Bladder microvascular endothelial cell (primary cell): ENCODE data around the gene HRCT1. TPM values are rescaled to one million over a fixed set of nuclear protein-coding genes. Genes with fewer than 3 reads are reported as not detected.

Source experiments
- total RNA-seq: library from RNA; depleted of rRNA; stranded (reverse); fragments of >200 nt; gene quantifications from 2 replicates; pipeline ENCODE4 v1.2.3, GENCODE V29; 2014

The HRCT1 gene
- 0.32 and 3.5 TPM in 2 replicates for total RNA-seq

DNA sequence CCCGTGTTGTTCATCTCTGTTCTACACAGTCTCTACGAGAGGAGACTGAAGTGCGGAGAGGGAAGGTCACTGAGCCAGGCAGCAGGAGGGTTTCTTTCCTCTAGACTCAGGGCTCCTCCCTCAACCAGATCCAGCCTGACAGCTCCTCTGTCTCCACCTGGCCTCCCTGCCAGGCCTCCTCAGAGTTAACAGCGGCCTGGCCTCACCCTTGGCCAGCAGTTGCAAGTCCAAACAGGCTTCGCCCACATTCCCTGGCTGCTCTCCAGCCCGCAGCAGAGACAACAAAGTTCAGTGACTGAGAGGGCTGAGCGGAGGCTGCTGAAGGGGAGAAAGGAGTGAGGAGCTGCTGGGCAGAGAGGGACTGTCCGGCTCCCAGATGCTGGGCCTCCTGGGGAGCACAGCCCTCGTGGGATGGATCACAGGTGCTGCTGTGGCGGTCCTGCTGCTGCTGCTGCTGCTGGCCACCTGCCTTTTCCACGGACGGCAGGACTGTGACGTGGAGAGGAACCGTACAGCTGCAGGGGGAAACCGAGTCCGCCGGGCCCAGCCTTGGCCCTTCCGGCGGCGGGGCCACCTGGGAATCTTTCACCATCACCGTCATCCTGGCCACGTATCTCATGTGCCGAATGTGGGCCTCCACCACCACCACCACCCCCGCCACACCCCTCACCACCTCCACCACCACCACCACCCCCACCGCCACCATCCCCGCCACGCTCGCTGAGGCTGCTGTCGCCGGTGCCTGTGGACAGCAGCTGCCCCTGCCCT is at the start of gene HRCT1:
HRCT1 (plus strand) TSS at position 291 of the 768 bp plus-strand sequence; CDS start at position 377, 86 bp downstream.

GRCh38 chr9:35870351-35870923 is 35.6 kb upstream of the HRCT1 start, which contains the start of gene OR13J1:
Gene OR13J1, minus strand, starts transcription at chr9:35870401. Its CDS starts 0 bp downstream, at chr9:35870401.

GRCh38 chr9:35909274-35909673 is 3.3 kb downstream of the HRCT1 start, which contains the start of gene SPAAR:
Gene SPAAR, plus strand, starts transcription at chr9:35909490. Its CDS starts 974 bp downstream, at chr9:35910464.

Other genes with a start within 250 kb of the HRCT1 start
- gene RMRP, start 248.2 kb upstream of the HRCT1 start, total RNA-seq: 15,158 and 208,384 TPM in 2 replicates
- gene CCDC107, start 247.9 kb upstream of the HRCT1 start, total RNA-seq: 10.3 and 13.6 TPM in 2 replicates
- 0.65 and 1.5 TPM in 2 replicates for gene ARHGEF39, start 241.0 kb upstream of the HRCT1 start, total RNA-seq
- not detected in 2 replicates for gene CA9, start 232.3 kb upstream of the HRCT1 start, total RNA-seq
- 17.1 and 24.1 TPM in 2 replicates for gene TPM2, start 216.3 kb upstream of the HRCT1 start, total RNA-seq
- gene TLN1, start 174.0 kb upstream of the HRCT1 start, total RNA-seq: 184 and 408 TPM in 2 replicates
- gene CREB3, start 173.5 kb upstream of the HRCT1 start, total RNA-seq: 39.2 and 57.3 TPM in 2 replicates
- 50.3 and 121 TPM in 2 replicates for gene GBA2, start 157.0 kb upstream of the HRCT1 start, total RNA-seq
- gene RGP1, start 156.9 kb upstream of the HRCT1 start, total RNA-seq: 8.6 and 12.1 TPM in 2 replicates
- 6.2 and 90.9 TPM in 2 replicates for gene MSMP, start 151.9 kb upstream of the HRCT1 start, total RNA-seq
- 3.2 and 4.1 TPM in 2 replicates for gene NPR2, start 114.6 kb upstream of the HRCT1 start, total RNA-seq
- gene SPAG8, start 93.9 kb upstream of the HRCT1 start, total RNA-seq: 0.32 TPM in 1 of 2 replicates, not detected in the other
- gene HINT2, start 91.2 kb upstream of the HRCT1 start, total RNA-seq: 7.1 and 25.1 TPM in 2 replicates
- not detected in 2 replicates for gene FAM221B, start 77.5 kb upstream of the HRCT1 start, total RNA-seq
- 0.16 and 0.57 TPM in 2 replicates for gene TMEM8B, start 77.0 kb upstream of the HRCT1 start, total RNA-seq
- not detected in 2 replicates for gene OR13J1, start 35.8 kb upstream of the HRCT1 start, total RNA-seq
- gene SPAAR, start 3.3 kb downstream of the HRCT1 start, total RNA-seq: 3.4 and 5.8 TPM in 2 replicates
- 0.06 TPM in 1 of 2 replicates, not detected in the other for gene OR2S2, start 52.0 kb downstream of the HRCT1 start, total RNA-seq
- 5.5 and 40.2 TPM in 2 replicates for gene RECK, start 130.7 kb downstream of the HRCT1 start, total RNA-seq
- 4.9 and 44.4 TPM in 2 replicates for gene GLIPR2, start 230.5 kb downstream of the HRCT1 start, total RNA-seq